ENCODE results near the gene CACFD1. TPM values are rescaled to one million over a fixed set of nuclear protein-coding genes. Genes with fewer than 3 reads are reported as not detected.

CACFD1 gene
- total and polyA plus RNA-seq, 2 donors (not counting 3 experiments of a cell fraction or from before 2014, with no cell fraction given), result 9.7 to 11.5 TPM

GRCh38 chr9:133465984-133466383 lies 6.2 kb downstream of the CACFD1 start:
- CTCF ChIA-PET, result interaction anchor here (0.5 to 1.1 kb wide), 2 partner anchors 21 to 323 kb away, joined by 3 to 4 read pairs; no protein-coding TSS in a partner anchor

More at GRCh38 chr9:133465984-133466383, 6.2 kb downstream of the CACFD1 start:
- H3K4me1 ChIP-seq (ENCODE audit: control insufficient read depth, extremely low read depth, insufficient read depth, low read length), result no peaks in the 10 kb centered on the region
- intact Hi-C loops (cut with micrococcal nuclease), result no loop called here
- POLR2A ChIA-PET, result no interaction called here
- dilution Hi-C loops (cut with MboI; ENCODE audit: extremely low pct_ligation_motif_present, low sequenced_read_pairs), result no loop called here
- no peak for DNase-seq (ENCODE audit: low read depth, low spot score)
- no peaks in the 10 kb centered on the region for H3K9me1 ChIP-seq (replicated peaks; ENCODE audit: control insufficient read depth, extremely low read depth, insufficient read depth, low read length)
- H3K79me2 ChIP-seq (ENCODE audit: control insufficient read depth, insufficient read depth, low read length), result no peaks in the 10 kb centered on the region
- no peak overlapping the region for H3K4me2 ChIP-seq (ENCODE audit: insufficient read depth, low read length)
- no peaks in the 10 kb centered on the region for H3K36me3 ChIP-seq (ENCODE audit: control insufficient read depth in 2 of 2, extremely low read depth in 1 of 2, insufficient read depth in 2 of 2, low read length in 2 of 2)
- no TSS peak for BruUV-seq (replicated peaks)
- no peak overlapping the region for H2AFZ ChIP-seq (ENCODE audit: low read depth, low read length)
- TF ChIP-seq MAX (IDR thresholded peaks at IDR 0.05; ENCODE audit: insufficient read depth, insufficient read length), result no peak
- no peak for TF ChIP-seq GATA2 (IDR thresholded peaks at IDR 0.05; ENCODE audit: insufficient read depth, insufficient read length, low read depth, low read length)
- TF ChIP-seq POLR2A (IDR thresholded peaks at IDR 0.05; ENCODE audit: low read depth, low read length), result no peak
- no peak for TF ChIP-seq MYC (IDR thresholded peaks at IDR 0.05; ENCODE audit: low read depth, low read length)
- no peak for TF ChIP-seq POLR2AphosphoS5 (IDR thresholded peaks at IDR 0.05; ENCODE audit: insufficient read depth, low read depth, low read length)
- no peak for TF ChIP-seq EZH2 (IDR thresholded peaks at IDR 0.05; ENCODE audit: borderline replicate concordance, low read depth, low read length, severe bottlenecking)
- TF ChIP-seq, protein P1, sequence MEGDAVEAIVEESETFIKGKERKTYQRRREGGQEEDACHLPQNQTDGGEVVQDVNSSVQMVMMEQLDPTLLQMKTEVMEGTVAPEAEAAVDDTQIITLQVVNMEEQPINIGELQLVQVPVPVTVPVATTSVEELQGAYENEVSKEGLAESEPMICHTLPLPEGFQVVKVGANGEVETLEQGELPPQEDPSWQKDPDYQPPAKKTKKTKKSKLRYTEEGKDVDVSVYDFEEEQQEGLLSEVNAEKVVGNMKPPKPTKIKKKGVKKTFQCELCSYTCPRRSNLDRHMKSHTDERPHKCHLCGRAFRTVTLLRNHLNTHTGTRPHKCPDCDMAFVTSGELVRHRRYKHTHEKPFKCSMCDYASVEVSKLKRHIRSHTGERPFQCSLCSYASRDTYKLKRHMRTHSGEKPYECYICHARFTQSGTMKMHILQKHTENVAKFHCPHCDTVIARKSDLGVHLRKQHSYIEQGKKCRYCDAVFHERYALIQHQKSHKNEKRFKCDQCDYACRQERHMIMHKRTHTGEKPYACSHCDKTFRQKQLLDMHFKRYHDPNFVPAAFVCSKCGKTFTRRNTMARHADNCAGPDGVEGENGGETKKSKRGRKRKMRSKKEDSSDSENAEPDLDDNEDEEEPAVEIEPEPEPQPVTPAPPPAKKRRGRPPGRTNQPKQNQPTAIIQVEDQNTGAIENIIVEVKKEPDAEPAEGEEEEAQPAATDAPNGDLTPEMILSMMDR (IDR thresholded peaks at IDR 0.05; ENCODE audit: extremely low read depth in 1 of 2, insufficient read depth in 1 of 2, low read depth in 1 of 2, low read length in 2 of 2), result no peak
- TF ChIP-seq JUN (IDR thresholded peaks at IDR 0.05; ENCODE audit: borderline replicate concordance, insufficient read depth, insufficient read length, low read depth), result no peak
- no peak for TF ChIP-seq FOS (IDR thresholded peaks at IDR 0.05; ENCODE audit: borderline replicate concordance, insufficient read depth, low read length)
- no peak overlapping the region for H3K9ac ChIP-seq (replicated peaks; ENCODE audit: extremely low read depth, insufficient read depth, low read length)
- FAIRE-seq, result no peak
- no peak overlapping the region for H3K27ac ChIP-seq (ENCODE audit: insufficient read depth, low read depth, low read length)
- no peaks in the 10 kb centered on the region for H3K9me3 ChIP-seq (replicated peaks; ENCODE audit: control insufficient read depth, insufficient read depth, low read length)
- no peaks in the 10 kb centered on the region for H3K27me3 ChIP-seq (ENCODE audit: control insufficient read depth in 2 of 2, insufficient read depth in 2 of 2, low read length in 2 of 2)
- H4K20me1 ChIP-seq (replicated peaks; ENCODE audit: control insufficient read depth, extremely low read depth, insufficient read depth, low read length), result no peaks in the 10 kb centered on the region
- H3K4me3 ChIP-seq (replicated peaks in 1 of 3; ENCODE audit: insufficient read depth in 1 of 3, low read depth in 1 of 3, low read length in 3 of 3), result no peak overlapping the region

Data from endothelial cell of umbilical vein (primary cell).